ENCODE data around the gene PWWP2A.
A peak's percentile ranks its signal among the peaks of the same experiment; 100 is the strongest.

Gene PWWP2A

GRCh38 chr5:160054047-160054446 is 65.2 kb downstream of the PWWP2A start:
- no peak overlapping the region for H3K27ac ChIP-seq
- H3K36me3 ChIP-seq (ENCODE audit: insufficient read depth, low read length) = peaks cover 92% of the 10 kb centered on the region
- no peak overlapping the region for H3K9ac ChIP-seq (ENCODE audit: insufficient read length)
- no peak for TF ChIP-seq FOXP2 (optimal IDR thresholded peaks at IDR 0.05; ENCODE audit: control extremely low read depth, extremely low read length, insufficient read depth)
- no peak for TF ChIP-seq EZH2 (IDR thresholded peaks at IDR 0.05)
- TF ChIP-seq POLR2AphosphoS5 (IDR thresholded peaks at IDR 0.05; ENCODE audit: borderline replicate concordance, low read depth, low read length) = no peak
- no peaks in the 10 kb centered on the region for H3K9me3 ChIP-seq (ENCODE audit: low read depth, low read length)
- no peak for DNase-seq (ENCODE audit: low read depth, low spot score)
- H3K4me3 ChIP-seq = no peak overlapping the region

- DNase-seq (ENCODE audit: low read depth, low spot score) = no peak
- Histone ChIP-seq H3K36me3 (ENCODE audit: insufficient read depth, low read length) (peaks cover 47% of the 10 kb centered on the region), H3K4me3 (no peak overlapping the region), H3K9me3 (ENCODE audit: low read depth, low read length) (no peaks in the 10 kb centered on the region), H3K27ac (no peak overlapping the region), H3K9ac (ENCODE audit: insufficient read length) (no peak overlapping the region)
- TF ChIP-seq POLR2AphosphoS5 (IDR thresholded peaks at IDR 0.05; ENCODE audit: borderline replicate concordance, low read depth, low read length) (no peak), FOXP2 (optimal IDR thresholded peaks at IDR 0.05; ENCODE audit: control extremely low read depth, extremely low read length, insufficient read depth) (no peak), EZH2 (IDR thresholded peaks at IDR 0.05) (no peak)
Observed at GRCh38 chr5:160049099-160049498, 70.2 kb downstream of the PWWP2A start.

GRCh38 chr5:160048131-160048530 is 71.1 kb downstream of the PWWP2A start:
- DNase-seq (ENCODE audit: low read depth, low spot score) = no peak
- no peak for TF ChIP-seq EZH2 (IDR thresholded peaks at IDR 0.05)
- no peak for TF ChIP-seq FOXP2 (optimal IDR thresholded peaks at IDR 0.05; ENCODE audit: control extremely low read depth, extremely low read length, insufficient read depth)
- no peak for TF ChIP-seq POLR2AphosphoS5 (IDR thresholded peaks at IDR 0.05; ENCODE audit: borderline replicate concordance, low read depth, low read length)
- Histone ChIP-seq H3K27ac (no peak overlapping the region), H3K9me3 (ENCODE audit: low read depth, low read length) (no peaks in the 10 kb centered on the region), H3K9ac (ENCODE audit: insufficient read length) (no peak overlapping the region), H3K4me3 (no peak overlapping the region), H3K36me3 (ENCODE audit: insufficient read depth, low read length) (peaks cover 39% of the 10 kb centered on the region)

GRCh38 chr5:160047423-160047822 is 71.8 kb downstream of the PWWP2A start:
- TF ChIP-seq POLR2AphosphoS5 (IDR thresholded peaks at IDR 0.05; ENCODE audit: borderline replicate concordance, low read depth, low read length) (no peak), EZH2 (IDR thresholded peaks at IDR 0.05) (no peak), FOXP2 (optimal IDR thresholded peaks at IDR 0.05; ENCODE audit: control extremely low read depth, extremely low read length, insufficient read depth) (no peak)
- Histone ChIP-seq H3K9ac (ENCODE audit: insufficient read length) (no peak overlapping the region), H3K27ac (no peak overlapping the region), H3K36me3 (ENCODE audit: insufficient read depth, low read length) (peaks cover 37% of the 10 kb centered on the region), H3K4me3 (no peak overlapping the region), H3K9me3 (ENCODE audit: low read depth, low read length) (no peaks in the 10 kb centered on the region)
- DNase-seq (ENCODE audit: low read depth, low spot score) = no peak

GRCh38 chr5:160044967-160045366 is 74.3 kb downstream of the PWWP2A start:
- H3K27ac ChIP-seq = peak overlapping the region; percentile 91
- peaks cover 23% of the 10 kb centered on the region for H3K36me3 ChIP-seq (ENCODE audit: insufficient read depth, low read length)
- peak overlapping the region; percentile 46; the same call in 1 of the 2 replicates for H3K4me3 ChIP-seq
- no peaks in the 10 kb centered on the region for H3K9me3 ChIP-seq (ENCODE audit: low read depth, low read length)
- peak overlapping the region; percentile 24 for H3K9ac ChIP-seq (ENCODE audit: insufficient read length)
- TF ChIP-seq EZH2 (IDR thresholded peaks at IDR 0.05) (no peak), FOXP2 (optimal IDR thresholded peaks at IDR 0.05; ENCODE audit: control extremely low read depth, extremely low read length, insufficient read depth) (no peak), POLR2AphosphoS5 (IDR thresholded peaks at IDR 0.05; ENCODE audit: borderline replicate concordance, low read depth, low read length) (no peak)
- peak; percentile 57 for DNase-seq (ENCODE audit: low read depth, low spot score)

GRCh38 chr5:160044391-160044804 is 74.9 kb downstream of the PWWP2A start:
- TF ChIP-seq EZH2 (IDR thresholded peaks at IDR 0.05) = no peak
- no peak for TF ChIP-seq POLR2AphosphoS5 (IDR thresholded peaks at IDR 0.05; ENCODE audit: borderline replicate concordance, low read depth, low read length)
- no peak for TF ChIP-seq FOXP2 (optimal IDR thresholded peaks at IDR 0.05; ENCODE audit: control extremely low read depth, extremely low read length, insufficient read depth)
- Histone ChIP-seq H3K9ac (ENCODE audit: insufficient read length) (no peak overlapping the region), H3K36me3 (ENCODE audit: insufficient read depth, low read length) (peaks cover 23% of the 10 kb centered on the region), H3K27ac (peak overlapping the region; percentile 91), H3K9me3 (ENCODE audit: low read depth, low read length) (no peaks in the 10 kb centered on the region), H3K4me3 (no peak overlapping the region)
- no peak for DNase-seq (ENCODE audit: low read depth, low spot score)

- Histone ChIP-seq H3K4me3 (no peak overlapping the region), H3K36me3 (ENCODE audit: insufficient read depth, low read length) (peaks cover 29% of the 10 kb centered on the region), H3K27ac (no peak overlapping the region), H3K9ac (ENCODE audit: insufficient read length) (no peak overlapping the region), H3K9me3 (ENCODE audit: low read depth, low read length) (no peaks in the 10 kb centered on the region)
- TF ChIP-seq FOXP2 (optimal IDR thresholded peaks at IDR 0.05; ENCODE audit: control extremely low read depth, extremely low read length, insufficient read depth) (no peak), POLR2AphosphoS5 (IDR thresholded peaks at IDR 0.05; ENCODE audit: borderline replicate concordance, low read depth, low read length) (no peak), EZH2 (IDR thresholded peaks at IDR 0.05) (no peak)
- DNase-seq (ENCODE audit: low read depth, low spot score) = no peak
Observed at GRCh38 chr5:160042671-160043070, 76.6 kb downstream of the PWWP2A start.

All from SK-N-MC (cell line).